Skeletal muscle satellite cell (primary cell): ENCODE results near the gene ANKRD62. TPM values are rescaled to one million over a fixed set of nuclear protein-coding genes. Genes with fewer than 3 reads are reported as not detected.

Experiments used
- H3K27me3 ChIP-seq: 2 replicates; pipeline ENCODE4 v1.7.0; 2013; ENCODE audit warnings: low read length; ENCODE audit not compliant: control insufficient read depth, insufficient read depth
- H3K36me3 ChIP-seq: 2 replicates; pipeline ENCODE4 v1.7.0; 2013; ENCODE audit warnings: mild to moderate bottlenecking, control low read depth, low read length; ENCODE audit not compliant: insufficient read depth
- H3K4me1 ChIP-seq: 2 replicates; pipeline ENCODE4 v1.7.0; 2013; ENCODE audit warnings: low read length; ENCODE audit not compliant: control insufficient read depth, insufficient read depth
- H3K4me2 ChIP-seq: 2 replicates; pipeline ENCODE4 v1.7.0; 2013; ENCODE audit warnings: mild to moderate bottlenecking, low read length
- H3K4me3 ChIP-seq: 2 replicates; pipeline ENCODE4 v1.7.0; 2013; ENCODE audit warnings: low read length
- H3K9ac ChIP-seq: 2 replicates; pipeline ENCODE4 v1.7.0; 2013; ENCODE audit warnings: mild to moderate bottlenecking, low read depth, low read length, moderate library complexity
- H3K9me3 ChIP-seq: replicated peaks from 2 replicates; pipeline ENCODE4 v1.7.0; 2013; ENCODE audit warnings: mild to moderate bottlenecking, control low read depth, low read length
- small RNA-seq: library from RNA; depleted of rRNA; stranded (forward); fragments of <200 nt; gene quantifications from one replicate; pipeline ENCODE3, GENCODE V24; 2012

The ANKRD62 gene

DNA sequence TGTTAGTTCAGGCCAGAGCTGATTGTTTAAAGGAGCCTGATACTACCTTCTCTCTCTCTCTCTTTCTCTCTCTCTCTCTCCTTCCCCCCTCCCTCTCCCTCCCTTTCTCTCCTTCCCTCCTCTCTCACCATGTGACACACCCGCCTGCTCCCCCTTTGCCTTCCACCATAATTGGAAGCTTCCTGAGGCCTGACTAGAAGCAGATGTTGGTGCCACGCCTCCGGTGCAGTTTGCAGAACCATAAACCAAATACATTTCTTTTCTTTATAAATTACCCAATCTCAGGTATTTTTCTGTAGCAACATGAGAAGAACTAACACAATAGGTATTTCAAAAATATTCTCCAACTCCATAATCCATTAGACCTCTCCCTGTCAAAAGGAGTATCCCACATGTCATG lies 62.4 kb downstream of the ANKRD62 start:
- no peaks in the 10 kb centered on the region for H3K36me3 ChIP-seq
- no peak overlapping the region for H3K4me2 ChIP-seq
- H3K27me3 ChIP-seq: peaks cover 46% of the 10 kb centered on the region
- no peaks in the 10 kb centered on the region for H3K4me1 ChIP-seq
- H3K4me3 ChIP-seq: no peak overlapping the region
- H3K9ac ChIP-seq: no peak overlapping the region
- no peaks in the 10 kb centered on the region for H3K9me3 ChIP-seq

DNA sequence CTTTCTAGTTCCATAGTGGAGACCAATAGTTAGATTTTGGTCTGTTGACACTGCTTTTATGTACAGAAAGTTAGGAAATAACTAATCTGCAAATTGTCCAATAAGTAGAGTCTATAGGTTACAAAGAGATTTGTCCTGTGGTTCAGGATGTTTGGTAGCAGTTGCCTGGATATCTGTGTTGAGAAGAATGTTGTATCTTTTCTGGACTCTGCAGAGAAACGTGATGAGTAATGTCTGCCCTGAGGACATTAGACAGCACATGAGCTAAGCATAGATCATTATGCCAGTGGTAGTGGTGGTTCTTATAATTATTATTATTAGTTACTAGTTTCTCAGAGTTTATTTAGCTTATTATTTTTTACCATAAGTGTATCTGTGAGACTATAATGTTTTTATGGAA lies 65.8 kb downstream of the ANKRD62 start:
- H3K36me3 ChIP-seq: no peaks in the 10 kb centered on the region
- no peak overlapping the region for H3K4me2 ChIP-seq
- no peaks in the 10 kb centered on the region for H3K4me1 ChIP-seq
- H3K27me3 ChIP-seq: peaks cover 25% of the 10 kb centered on the region
- no peaks in the 10 kb centered on the region for H3K9me3 ChIP-seq
- no peak overlapping the region for H3K9ac ChIP-seq
- no peak overlapping the region for H3K4me3 ChIP-seq

DNA sequence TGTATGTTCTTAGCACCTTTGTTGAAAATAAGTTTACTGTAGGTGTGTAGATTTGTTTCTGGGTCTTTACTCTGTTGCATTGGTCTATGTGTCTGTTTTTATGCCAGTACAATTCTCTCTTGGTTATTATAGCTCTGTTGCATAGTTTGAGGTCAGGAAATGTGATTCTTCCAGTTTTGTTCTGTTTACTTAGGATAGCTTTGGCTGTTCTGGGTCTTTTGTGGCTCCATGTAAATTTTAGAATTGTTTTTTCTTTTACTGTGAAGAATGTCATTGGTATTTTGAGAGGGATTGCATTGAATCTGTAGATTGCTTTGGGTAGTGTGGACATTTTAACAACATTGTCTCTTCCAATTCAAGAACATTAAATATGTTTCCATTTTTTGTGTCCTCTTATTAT lies 69.1 kb downstream of the ANKRD62 start:
- peaks cover 16% of the 10 kb centered on the region for H3K27me3 ChIP-seq
- H3K4me3 ChIP-seq: no peak overlapping the region
- H3K9ac ChIP-seq: no peak overlapping the region
- no peaks in the 10 kb centered on the region for H3K9me3 ChIP-seq
- H3K4me2 ChIP-seq: no peak overlapping the region
- no peaks in the 10 kb centered on the region for H3K4me1 ChIP-seq
- H3K36me3 ChIP-seq: no peaks in the 10 kb centered on the region

DNA sequence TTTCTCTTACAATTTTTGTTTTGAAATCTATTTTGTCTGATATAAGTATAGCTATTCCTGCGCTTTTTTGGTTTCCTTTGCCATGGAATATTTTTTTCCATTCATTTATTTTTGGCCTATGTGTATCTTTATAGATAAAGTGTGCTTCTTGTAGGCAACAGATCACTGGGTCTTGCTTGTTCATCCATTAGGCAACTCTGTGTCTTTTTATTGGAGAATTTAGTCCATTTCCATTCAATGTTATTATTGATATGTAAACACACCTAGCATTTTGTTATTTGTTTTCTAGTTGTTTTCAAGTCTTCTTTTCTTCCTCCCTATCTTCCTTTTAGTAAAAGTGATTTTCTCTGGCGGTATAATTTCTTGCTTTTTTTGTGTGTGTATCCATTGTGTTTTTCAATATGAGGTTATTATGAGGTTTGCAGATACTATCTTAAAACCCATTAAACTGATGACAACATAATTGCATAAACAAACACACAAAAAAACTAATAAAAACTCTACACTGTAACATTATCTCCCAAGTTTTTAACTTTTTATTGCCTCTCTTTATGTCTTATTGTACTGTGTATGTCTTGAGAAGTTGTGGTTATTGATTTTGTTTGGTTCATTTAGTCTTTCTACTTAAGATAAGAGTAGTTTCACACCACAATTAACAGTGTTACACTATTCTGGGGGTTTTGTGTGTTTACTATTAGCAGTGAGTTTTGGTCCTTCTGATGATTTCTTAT lies 71.6 kb downstream of the ANKRD62 start:
- Histone ChIP-seq H3K36me3 (no peaks in the 10 kb centered on the region), H3K9me3 (no peaks in the 10 kb centered on the region), H3K27me3 (peaks cover 16% of the 10 kb centered on the region), H3K9ac (no peak overlapping the region), H3K4me2 (no peak overlapping the region), H3K4me3 (no peak overlapping the region), H3K4me1 (no peaks in the 10 kb centered on the region)

Small RNA genes within 50 kb of the gene (small RNA-seq; reads per million reads assigned to genes)
- gene RNU6-324P: not detected
